DOHH2 (cell line): Measurements from ENCODE around the gene RASD2.

Experiments used
- H3F3A ChIP-seq: fragments of 200-600 bp; sonication (generic), shearing (Covaris generic); 2 replicates; pipeline ENCODE4 v1.6.0; 2016; ENCODE audit warnings: antibody characterized with exemption, mild to moderate bottlenecking; ENCODE audit not compliant: control insufficient read depth, insufficient read depth
- H3K27ac ChIP-seq: fragments of 200-600 bp; sonication (generic); 2 replicates; pipeline ENCODE4 v1.5.1; 2014; ENCODE audit warnings: low read depth, mild to moderate bottlenecking, low read length, moderate library complexity
- H3K27me3 ChIP-seq: fragments of 200-600 bp; sonication (generic); 2 replicates; pipeline ENCODE4 v1.6.1; 2014; ENCODE audit warnings: mild to moderate bottlenecking, low read length, mixed read lengths; ENCODE audit not compliant: control insufficient read depth
- H3K36me3 ChIP-seq: fragments of 200-600 bp; sonication (generic); 2 replicates; pipeline ENCODE4 v1.6.1; 2014; ENCODE audit warnings: mild to moderate bottlenecking, low read length, moderate library complexity, mixed read lengths; ENCODE audit not compliant: control insufficient read depth
- H3K4me1 ChIP-seq: fragments of 200-600 bp; sonication (generic); 2 replicates; pipeline ENCODE4 v1.6.1; 2014; ENCODE audit warnings: mild to moderate bottlenecking, low read length, mixed read lengths; ENCODE audit not compliant: control insufficient read depth
- H3K4me2 ChIP-seq: fragments of 200-600 bp; sonication (generic); 2 replicates; pipeline ENCODE4 v1.6.0; 2014; ENCODE audit warnings: mild to moderate bottlenecking, low read length, moderate library complexity
- H3K4me3 ChIP-seq: fragments of 200-600 bp; sonication (generic); 2 replicates; pipeline ENCODE4 v1.5.1; 2014; ENCODE audit warnings: mild to moderate bottlenecking, low read length, mixed read lengths
- H3K79me2 ChIP-seq: fragments of 200-600 bp; sonication (generic); 2 replicates; pipeline ENCODE4 v1.6.1; 2014; ENCODE audit warnings: mild to moderate bottlenecking, low read length, mixed read lengths; ENCODE audit not compliant: control insufficient read depth
- H3K9me2 ChIP-seq: fragments of 200-600 bp; sonication (generic); replicated peaks from 2 replicates; pipeline ENCODE4 v1.6.1; 2014; ENCODE audit warnings: mild to moderate bottlenecking, low read length, mixed read lengths; ENCODE audit not compliant: control insufficient read depth
- H3K9me3 ChIP-seq: fragments of 200-600 bp; sonication (generic); 2 replicates; pipeline ENCODE4 v1.6.1; 2014; ENCODE audit warnings: antibody characterized with exemption, low read length, mixed read lengths; ENCODE audit not compliant: control insufficient read depth, insufficient read depth
- H4K20me1 ChIP-seq: fragments of 200-600 bp; sonication (generic); 2 replicates; pipeline ENCODE4 v1.6.0; 2014; ENCODE audit warnings: low read depth, mild to moderate bottlenecking, antibody characterized with exemption, low read length, moderate library complexity; ENCODE audit not compliant: control insufficient read depth, insufficient read depth
- EZH2phosphoT487 ChIP-seq: fragments of 200-600 bp; sonication (generic); IDR thresholded peaks from 2 replicates; pipeline ENCODE4 v1.6.1; 2017; ENCODE audit warnings: borderline replicate concordance, mild to moderate bottlenecking, antibody characterized with exemption, low read length, moderate library complexity, mixed read lengths
- TF ChIP-seq, protein P1 (sequence below): fragments of 200-600 bp; sonication (generic); IDR thresholded peaks from one replicate; pipeline ENCODE4 v1.5.1; 2014; ENCODE audit warnings: antibody characterized with exemption, mild to moderate bottlenecking, low read depth, low read length; ENCODE audit not compliant: poor library complexity, severe bottlenecking

RASD2 gene

DNA sequence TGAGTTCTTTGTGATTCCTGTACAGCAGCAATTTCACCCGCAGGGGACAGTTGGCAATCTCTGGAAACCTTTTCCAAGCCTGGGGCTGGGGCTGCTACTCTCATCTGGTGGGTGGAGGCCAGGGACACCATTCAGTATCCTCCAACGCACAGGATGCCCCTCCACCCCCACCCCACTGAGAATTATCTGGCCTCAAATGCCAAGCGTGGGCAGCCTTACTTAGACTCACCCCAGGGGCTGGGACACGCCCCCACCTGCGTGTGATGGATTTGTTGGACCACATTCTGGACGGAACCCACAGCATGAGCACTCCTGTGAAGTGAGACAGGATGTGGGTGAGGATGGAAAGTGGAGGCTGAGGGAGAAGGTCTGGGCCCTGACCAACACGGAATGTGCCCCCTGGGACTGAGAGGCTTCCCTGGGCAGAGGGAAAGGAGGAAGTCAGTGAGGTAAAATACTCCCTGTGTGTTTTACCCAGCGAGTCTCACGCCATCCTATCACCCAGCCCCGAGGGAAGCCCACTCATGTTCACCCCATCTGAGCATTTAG lies 13.7 kb downstream of the RASD2 start:
- Histone ChIP-seq H3K36me3 (no peaks in the 10 kb centered on the region), H3K27me3 (peaks cover 16% of the 10 kb centered on the region), H3K4me1 (peaks cover 8% of the 10 kb centered on the region), H3F3A (no peaks in the 10 kb centered on the region), H4K20me1 (no peaks in the 10 kb centered on the region), H3K27ac (no peak overlapping the region), H3K79me2 (no peaks in the 10 kb centered on the region), H3K9me2 (no peaks in the 10 kb centered on the region), H3K9me3 (peaks cover 3% of the 10 kb centered on the region; the same call in 1 of the 2 replicates), H3K4me2 (no peak overlapping the region), H3K4me3 (no peak overlapping the region)
- no peak for TF ChIP-seq EZH2phosphoT487
- TF ChIP-seq, protein P1, sequence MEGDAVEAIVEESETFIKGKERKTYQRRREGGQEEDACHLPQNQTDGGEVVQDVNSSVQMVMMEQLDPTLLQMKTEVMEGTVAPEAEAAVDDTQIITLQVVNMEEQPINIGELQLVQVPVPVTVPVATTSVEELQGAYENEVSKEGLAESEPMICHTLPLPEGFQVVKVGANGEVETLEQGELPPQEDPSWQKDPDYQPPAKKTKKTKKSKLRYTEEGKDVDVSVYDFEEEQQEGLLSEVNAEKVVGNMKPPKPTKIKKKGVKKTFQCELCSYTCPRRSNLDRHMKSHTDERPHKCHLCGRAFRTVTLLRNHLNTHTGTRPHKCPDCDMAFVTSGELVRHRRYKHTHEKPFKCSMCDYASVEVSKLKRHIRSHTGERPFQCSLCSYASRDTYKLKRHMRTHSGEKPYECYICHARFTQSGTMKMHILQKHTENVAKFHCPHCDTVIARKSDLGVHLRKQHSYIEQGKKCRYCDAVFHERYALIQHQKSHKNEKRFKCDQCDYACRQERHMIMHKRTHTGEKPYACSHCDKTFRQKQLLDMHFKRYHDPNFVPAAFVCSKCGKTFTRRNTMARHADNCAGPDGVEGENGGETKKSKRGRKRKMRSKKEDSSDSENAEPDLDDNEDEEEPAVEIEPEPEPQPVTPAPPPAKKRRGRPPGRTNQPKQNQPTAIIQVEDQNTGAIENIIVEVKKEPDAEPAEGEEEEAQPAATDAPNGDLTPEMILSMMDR: no peak

- peaks cover 3% of the 10 kb centered on the region; the same call in 1 of the 2 replicates for H3K9me3 ChIP-seq
- H3F3A ChIP-seq: no peaks in the 10 kb centered on the region
- no peaks in the 10 kb centered on the region for H3K79me2 ChIP-seq
- H3K4me2 ChIP-seq: no peak overlapping the region
- TF ChIP-seq EZH2phosphoT487: no peak
- TF ChIP-seq, protein P1: no peak
- no peaks in the 10 kb centered on the region for H3K9me2 ChIP-seq
- H3K4me3 ChIP-seq: no peak overlapping the region
- H4K20me1 ChIP-seq: no peaks in the 10 kb centered on the region
- no peaks in the 10 kb centered on the region for H3K36me3 ChIP-seq
- H3K4me1 ChIP-seq: peaks cover 8% of the 10 kb centered on the region
- peaks cover 25% of the 10 kb centered on the region for H3K27me3 ChIP-seq
- H3K27ac ChIP-seq: no peak overlapping the region
Measured at GRCh38 chr22:35555483-35555890, 14.9 kb downstream of the RASD2 start.

GRCh38 chr22:35555946-35556547 lies 15.4 kb downstream of the RASD2 start:
- Histone ChIP-seq H3K79me2 (no peaks in the 10 kb centered on the region), H3K27ac (no peak overlapping the region), H3K4me2 (no peak overlapping the region), H4K20me1 (no peaks in the 10 kb centered on the region), H3K36me3 (no peaks in the 10 kb centered on the region), H3K4me3 (no peak overlapping the region), H3K9me3 (peaks cover 3% of the 10 kb centered on the region; the same call in 1 of the 2 replicates), H3K4me1 (peaks cover 8% of the 10 kb centered on the region), H3F3A (no peaks in the 10 kb centered on the region), H3K27me3 (peaks cover 28% of the 10 kb centered on the region), H3K9me2 (no peaks in the 10 kb centered on the region)
- TF ChIP-seq, protein P1: no peak
- no peak for TF ChIP-seq EZH2phosphoT487
